Measurements from ENCODE around the gene SOX9.

Gene SOX9

GRCh38 chr17:72162569-72162968 is 41.7 kb downstream of the SOX9 start:
- Histone ChIP-seq H3K4me2 (ENCODE audit: low read depth, low read length, poor library complexity, severe bottlenecking) (no peak overlapping the region), H3K9ac (ENCODE audit: low read length) (no peak overlapping the region), H3K27me3 (ENCODE audit: low read length) (no peaks in the 10 kb centered on the region), H2AFZ (ENCODE audit: low read depth, low read length, severe bottlenecking) (no peak overlapping the region), H3K9me2 (replicated peaks; ENCODE audit: insufficient read depth, low read length) (no peaks in the 10 kb centered on the region), H3F3A (ENCODE audit: insufficient read depth) (no peaks in the 10 kb centered on the region), H3K9me3 (ENCODE audit: insufficient read depth, low read length) (no peaks in the 10 kb centered on the region), H3K36me3 (ENCODE audit: low read length) (no peaks in the 10 kb centered on the region), H3K4me3 (ENCODE audit: insufficient read depth, low read length, poor library complexity, severe bottlenecking) (no peak overlapping the region), H4K20me1 (ENCODE audit: low read depth, low read length) (no peaks in the 10 kb centered on the region), H3K27ac (ENCODE audit: low read depth, low read length) (no peak overlapping the region), H3K79me2 (ENCODE audit: insufficient read depth, low read length) (no peaks in the 10 kb centered on the region)
- TF ChIP-seq EZH2phosphoT487 (conservative IDR thresholded peaks at IDR 0.05; ENCODE audit: low read length), result no peak
- TF ChIP-seq, protein P1, sequence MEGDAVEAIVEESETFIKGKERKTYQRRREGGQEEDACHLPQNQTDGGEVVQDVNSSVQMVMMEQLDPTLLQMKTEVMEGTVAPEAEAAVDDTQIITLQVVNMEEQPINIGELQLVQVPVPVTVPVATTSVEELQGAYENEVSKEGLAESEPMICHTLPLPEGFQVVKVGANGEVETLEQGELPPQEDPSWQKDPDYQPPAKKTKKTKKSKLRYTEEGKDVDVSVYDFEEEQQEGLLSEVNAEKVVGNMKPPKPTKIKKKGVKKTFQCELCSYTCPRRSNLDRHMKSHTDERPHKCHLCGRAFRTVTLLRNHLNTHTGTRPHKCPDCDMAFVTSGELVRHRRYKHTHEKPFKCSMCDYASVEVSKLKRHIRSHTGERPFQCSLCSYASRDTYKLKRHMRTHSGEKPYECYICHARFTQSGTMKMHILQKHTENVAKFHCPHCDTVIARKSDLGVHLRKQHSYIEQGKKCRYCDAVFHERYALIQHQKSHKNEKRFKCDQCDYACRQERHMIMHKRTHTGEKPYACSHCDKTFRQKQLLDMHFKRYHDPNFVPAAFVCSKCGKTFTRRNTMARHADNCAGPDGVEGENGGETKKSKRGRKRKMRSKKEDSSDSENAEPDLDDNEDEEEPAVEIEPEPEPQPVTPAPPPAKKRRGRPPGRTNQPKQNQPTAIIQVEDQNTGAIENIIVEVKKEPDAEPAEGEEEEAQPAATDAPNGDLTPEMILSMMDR (IDR thresholded peaks at IDR 0.05; ENCODE audit: insufficient read depth, low read length, poor library complexity, severe bottlenecking), result no peak

GRCh38 chr17:72163474-72163873 is 42.7 kb downstream of the SOX9 start:
- Histone ChIP-seq H3K27me3 (ENCODE audit: low read length) (no peaks in the 10 kb centered on the region), H3K79me2 (ENCODE audit: insufficient read depth, low read length) (no peaks in the 10 kb centered on the region), H3K4me3 (ENCODE audit: insufficient read depth, low read length, poor library complexity, severe bottlenecking) (no peak overlapping the region), H2AFZ (ENCODE audit: low read depth, low read length, severe bottlenecking) (no peak overlapping the region), H3F3A (ENCODE audit: insufficient read depth) (no peaks in the 10 kb centered on the region), H3K9me3 (ENCODE audit: insufficient read depth, low read length) (no peaks in the 10 kb centered on the region), H3K27ac (ENCODE audit: low read depth, low read length) (no peak overlapping the region), H4K20me1 (ENCODE audit: low read depth, low read length) (no peaks in the 10 kb centered on the region), H3K36me3 (ENCODE audit: low read length) (no peaks in the 10 kb centered on the region), H3K9ac (ENCODE audit: low read length) (no peak overlapping the region), H3K9me2 (replicated peaks; ENCODE audit: insufficient read depth, low read length) (no peaks in the 10 kb centered on the region), H3K4me2 (ENCODE audit: low read depth, low read length, poor library complexity, severe bottlenecking) (no peak overlapping the region)
- TF ChIP-seq EZH2phosphoT487 (conservative IDR thresholded peaks at IDR 0.05; ENCODE audit: low read length), result no peak
- TF ChIP-seq, protein P1 (IDR thresholded peaks at IDR 0.05; ENCODE audit: insufficient read depth, low read length, poor library complexity, severe bottlenecking), result no peak

DNA sequence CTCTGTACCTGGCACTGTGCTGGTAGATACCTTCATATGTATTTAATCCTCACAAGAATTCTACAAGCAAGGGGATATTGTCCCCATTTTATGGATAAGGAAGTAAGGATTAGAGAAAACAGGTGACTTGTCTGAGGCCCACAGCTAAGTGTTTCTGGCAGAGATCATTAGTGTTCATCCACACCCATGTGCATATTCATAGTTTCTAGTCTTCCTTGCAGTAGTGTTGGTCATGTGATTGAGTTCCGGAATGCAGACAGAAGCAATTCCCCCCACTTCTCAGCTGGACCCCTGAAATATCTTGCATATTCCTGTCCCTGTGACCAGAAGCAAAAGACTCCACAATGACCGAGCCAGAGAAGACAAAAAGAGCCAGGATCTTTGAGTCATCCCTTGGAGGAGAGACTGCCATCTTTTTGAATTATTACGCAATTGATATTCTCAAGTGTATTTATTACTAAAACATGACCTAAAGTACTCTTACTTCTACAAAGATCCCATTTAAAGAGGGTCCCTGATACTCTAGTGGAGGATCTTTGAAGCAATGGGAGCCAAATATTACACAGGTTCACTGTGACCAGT is 43.4 kb downstream of the SOX9 start:
- Histone ChIP-seq H3K27me3 (ENCODE audit: low read length) (no peaks in the 10 kb centered on the region), H3K9ac (ENCODE audit: low read length) (no peak overlapping the region), H3K4me2 (ENCODE audit: low read depth, low read length, poor library complexity, severe bottlenecking) (no peak overlapping the region), H3K79me2 (ENCODE audit: insufficient read depth, low read length) (no peaks in the 10 kb centered on the region), H3F3A (ENCODE audit: insufficient read depth) (no peaks in the 10 kb centered on the region), H4K20me1 (ENCODE audit: low read depth, low read length) (no peaks in the 10 kb centered on the region), H2AFZ (ENCODE audit: low read depth, low read length, severe bottlenecking) (no peak overlapping the region), H3K4me3 (ENCODE audit: insufficient read depth, low read length, poor library complexity, severe bottlenecking) (no peak overlapping the region), H3K36me3 (ENCODE audit: low read length) (no peaks in the 10 kb centered on the region), H3K27ac (ENCODE audit: low read depth, low read length) (no peak overlapping the region), H3K9me2 (replicated peaks; ENCODE audit: insufficient read depth, low read length) (no peaks in the 10 kb centered on the region), H3K9me3 (ENCODE audit: insufficient read depth, low read length) (no peaks in the 10 kb centered on the region)
- no peak for TF ChIP-seq EZH2phosphoT487 (conservative IDR thresholded peaks at IDR 0.05; ENCODE audit: low read length)
- TF ChIP-seq, protein P1 (IDR thresholded peaks at IDR 0.05; ENCODE audit: insufficient read depth, low read length, poor library complexity, severe bottlenecking), result no peak
